Stimulated activated CD8-positive, alpha-beta memory T cell treated with anti-CD3 and anti-CD28 coated beads, Interleukin-4, amount 100 ng/mL, for 1 hour (primary cell): ENCODE results near the gene PCBP3.

Source experiments
- DNase-seq, 2 donors: peaks; one replicate each; pipeline ENCODE4 v3.0.0-alpha.2; 2020; ENCODE audit warnings: low read depth in 2 of 2, low spot score in 1 of 2

PCBP3 gene

GRCh38 chr21:45859041-45859761, 215.7 kb downstream of the PCBP3 start:
- DNase-seq = no peak

DNA sequence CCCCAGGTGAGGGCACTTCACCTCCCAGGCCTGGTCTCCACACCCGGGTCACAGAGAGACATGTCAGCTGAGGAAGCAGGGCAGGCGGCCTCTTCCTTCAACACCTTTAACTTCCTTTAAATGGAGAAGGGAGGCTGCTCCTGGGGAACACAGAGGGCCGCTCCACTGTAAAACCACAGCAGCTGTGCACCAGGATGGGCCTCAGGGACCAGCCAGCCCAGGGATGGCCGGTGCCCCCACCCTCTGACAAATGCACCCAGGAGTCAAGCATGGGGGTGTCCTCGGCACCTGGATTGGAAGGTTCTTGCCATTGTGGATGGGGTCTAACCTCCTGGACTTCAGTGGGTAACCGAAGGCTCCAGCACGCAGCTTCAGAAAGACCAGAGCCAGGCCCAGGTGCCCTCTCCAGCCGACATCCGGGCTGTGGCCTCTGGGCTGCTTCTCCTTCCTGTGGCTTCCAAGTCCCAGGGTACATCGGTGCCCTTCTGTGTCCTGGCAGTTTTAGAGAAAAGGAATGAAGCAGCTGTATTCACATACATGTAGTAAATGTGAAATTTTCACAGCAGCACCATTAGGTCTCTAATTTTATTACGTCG, 216.3 kb downstream of the PCBP3 start:
- DNase-seq = no peak

- DNase-seq = no peak
These were observed 217.1 kb downstream of the PCBP3 start for GRCh38 chr21:45860493-45861155.

DNA sequence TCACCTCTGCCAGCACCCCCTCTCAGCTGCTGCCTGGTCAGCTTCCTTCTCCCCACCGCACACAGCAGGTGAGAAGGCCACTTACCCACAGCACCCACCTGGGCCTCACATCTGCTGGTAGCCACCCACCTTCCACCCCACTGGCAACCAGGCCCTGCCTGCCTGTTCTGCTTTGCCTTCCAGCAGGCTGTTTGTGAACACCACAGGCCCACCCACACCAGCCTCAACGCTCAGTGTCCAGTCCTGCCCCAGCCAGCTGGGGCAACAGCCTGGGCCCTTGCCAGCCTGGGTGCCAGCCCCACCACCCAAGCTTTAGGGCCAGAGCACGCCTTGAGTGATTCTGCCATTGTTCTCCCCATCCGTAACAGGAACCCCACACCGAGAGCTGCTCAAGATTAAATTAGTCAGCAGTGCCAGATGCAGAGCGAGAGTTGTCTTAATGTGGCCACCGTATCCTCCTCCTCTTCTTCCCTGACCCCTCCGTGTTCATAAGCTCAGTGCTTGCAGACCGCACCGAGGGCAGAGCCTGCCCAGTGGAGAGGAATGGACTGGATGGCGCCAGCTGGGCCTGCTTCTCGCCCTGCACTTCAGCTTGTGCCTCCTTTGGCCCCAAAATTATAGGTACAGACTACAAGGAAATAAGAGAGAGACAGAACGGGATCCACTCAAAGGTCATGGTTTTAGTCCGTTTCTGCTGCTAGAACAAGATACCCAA, 217.8 kb downstream of the PCBP3 start:
- DNase-seq = no peak

GRCh38 chr21:45862543-45863207, 219.2 kb downstream of the PCBP3 start:
- DNase-seq = no peak

DNA sequence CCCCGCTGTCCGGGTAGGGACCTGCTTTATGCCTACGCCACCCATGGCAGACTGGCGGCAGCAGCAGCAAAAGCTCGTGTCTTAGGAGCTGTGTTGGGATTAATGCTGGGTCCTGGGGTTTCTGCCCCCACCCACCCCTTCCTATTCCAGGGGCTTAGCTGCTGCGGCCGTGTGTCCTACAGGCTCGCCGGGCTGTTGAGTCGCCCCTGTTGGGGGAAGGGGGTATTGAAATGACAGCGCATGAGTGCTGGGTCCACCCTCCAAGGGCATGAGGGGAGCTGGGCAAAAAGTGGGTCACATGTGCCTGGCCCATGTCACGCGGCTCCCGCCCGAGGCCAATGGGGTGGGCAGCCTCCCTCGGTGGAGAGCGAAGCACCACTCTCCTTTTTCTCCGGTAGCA, 219.7 kb downstream of the PCBP3 start:
- DNase-seq = no peak

DNA sequence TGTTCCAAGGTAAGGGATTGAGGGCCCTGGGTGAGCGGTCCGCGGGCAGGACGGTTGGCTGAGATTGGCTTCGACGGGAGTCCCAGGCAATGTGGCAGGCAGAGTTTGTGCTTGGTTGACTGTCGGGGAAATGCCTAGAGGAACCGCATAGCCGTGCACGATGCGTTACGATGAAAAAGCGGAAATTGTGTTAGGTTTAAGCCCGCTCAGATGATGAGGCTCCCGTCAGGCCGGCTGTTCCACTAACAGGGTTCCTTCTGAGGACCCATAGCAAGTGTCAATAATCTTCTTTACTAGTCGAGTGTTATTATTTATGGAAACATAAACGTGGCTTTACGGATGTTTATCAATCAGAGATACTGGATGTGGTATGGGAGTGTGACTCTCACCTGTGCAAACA, 220.2 kb downstream of the PCBP3 start:
- DNase-seq = no peak

DNA sequence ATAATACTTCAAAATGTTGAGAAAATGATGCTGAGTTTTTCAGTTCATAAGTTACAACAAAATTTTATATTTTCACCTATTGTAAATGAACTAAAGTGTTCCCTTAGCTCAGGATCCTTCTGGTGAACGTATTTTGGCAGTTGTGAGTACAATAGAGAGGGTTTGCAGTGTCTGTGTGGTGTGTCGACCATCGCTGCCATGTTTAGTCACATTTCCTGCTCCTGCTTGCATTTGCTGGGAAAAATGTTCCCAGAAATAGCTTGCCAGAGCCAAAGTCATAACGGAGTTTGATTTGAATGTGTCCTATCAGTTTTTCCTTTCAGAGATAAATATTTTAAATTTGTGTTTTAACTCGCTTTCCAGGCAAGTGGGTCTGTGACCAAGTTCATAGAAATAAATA, 220.9 kb downstream of the PCBP3 start:
- no peak for DNase-seq

DNA sequence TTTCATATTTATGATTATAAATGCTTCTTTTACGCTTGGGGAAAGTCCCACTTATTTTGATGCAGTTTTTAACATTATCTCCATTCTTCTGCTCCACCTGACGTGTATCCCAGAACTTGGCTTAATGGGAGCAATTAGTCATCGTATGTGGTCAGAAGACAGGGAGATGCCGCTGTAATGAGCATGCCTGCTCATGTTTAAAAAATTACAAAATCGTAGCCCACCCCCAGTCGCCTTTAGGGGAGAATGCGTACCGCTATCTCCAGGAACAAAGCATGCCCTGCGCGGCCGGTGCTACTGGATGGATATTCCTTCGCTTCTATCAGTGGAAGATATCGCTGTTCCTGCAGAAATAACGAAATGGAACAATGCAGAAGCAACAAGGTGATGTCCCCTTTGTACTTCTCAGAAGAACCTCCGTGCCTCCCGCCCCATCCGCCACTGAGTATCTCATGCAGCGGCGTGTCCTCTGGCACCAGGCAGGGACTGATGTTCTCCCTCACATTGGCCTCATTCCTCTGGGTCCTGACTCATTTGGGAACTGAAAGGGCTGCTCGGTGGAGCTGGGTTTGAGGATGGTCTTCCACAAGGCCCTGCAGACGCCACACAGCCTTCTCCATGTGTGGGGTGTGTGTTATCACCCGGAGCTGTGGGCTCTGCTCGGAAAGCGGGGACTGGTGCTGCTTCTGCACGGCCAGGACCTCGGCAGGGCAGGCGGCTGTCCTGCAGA, 221.7 kb downstream of the PCBP3 start:
- DNase-seq = no peak

GRCh38 chr21:45866551-45866950, 223.0 kb downstream of the PCBP3 start:
- no peak for DNase-seq

DNA sequence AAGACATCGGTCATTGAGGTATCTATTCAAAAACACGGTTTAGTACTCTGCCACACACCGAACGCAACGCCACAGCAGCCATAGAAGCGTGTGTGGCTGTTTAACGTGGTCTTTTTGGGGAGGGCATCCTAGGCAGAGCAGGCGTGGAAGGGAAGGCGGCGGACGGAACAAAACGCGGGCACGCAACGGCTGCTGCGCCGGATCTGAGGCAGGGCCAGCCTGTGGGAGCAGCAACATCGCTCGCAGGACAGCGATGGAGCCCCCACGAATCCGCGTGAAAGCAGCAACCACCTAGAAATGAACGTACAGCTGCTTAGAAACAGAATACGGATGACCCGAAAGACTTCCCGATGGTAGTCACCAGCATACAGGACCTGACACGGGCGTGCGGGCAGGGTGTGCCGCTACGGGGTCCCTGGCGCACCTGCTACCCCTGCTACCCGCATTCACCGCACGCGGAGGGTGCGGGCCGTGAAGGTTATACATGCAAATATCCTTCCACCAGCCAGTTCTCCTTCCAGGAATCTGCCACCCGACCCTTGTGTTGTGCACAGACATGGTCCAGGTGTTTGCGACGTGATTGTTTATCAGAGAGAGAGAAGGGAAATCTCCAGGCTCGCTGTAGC, 223.6 kb downstream of the PCBP3 start:
- no peak for DNase-seq

- no peak for DNase-seq
These were observed 224.2 kb downstream of the PCBP3 start for GRCh38 chr21:45867671-45868081.

DNA sequence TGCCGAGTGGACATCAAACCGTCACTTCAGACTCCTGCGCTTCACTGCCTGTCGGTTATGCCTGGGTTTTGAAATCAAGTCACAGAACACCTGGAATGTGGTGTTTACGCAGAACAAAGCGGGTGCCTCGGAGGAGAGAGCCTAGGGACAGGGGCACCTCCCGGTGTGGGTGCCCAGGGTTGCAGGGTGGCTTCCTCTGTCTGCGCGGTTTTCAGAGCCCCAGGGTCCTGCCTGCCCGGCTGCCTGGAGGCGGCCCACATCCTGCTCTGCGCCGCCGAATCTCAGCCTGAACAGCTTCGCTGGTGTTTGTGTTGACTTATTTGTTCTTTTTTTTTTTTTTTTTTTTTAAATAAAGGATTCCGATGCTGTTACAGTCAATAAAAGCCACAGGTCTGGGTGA, 224.6 kb downstream of the PCBP3 start:
- DNase-seq = no peak

DNA sequence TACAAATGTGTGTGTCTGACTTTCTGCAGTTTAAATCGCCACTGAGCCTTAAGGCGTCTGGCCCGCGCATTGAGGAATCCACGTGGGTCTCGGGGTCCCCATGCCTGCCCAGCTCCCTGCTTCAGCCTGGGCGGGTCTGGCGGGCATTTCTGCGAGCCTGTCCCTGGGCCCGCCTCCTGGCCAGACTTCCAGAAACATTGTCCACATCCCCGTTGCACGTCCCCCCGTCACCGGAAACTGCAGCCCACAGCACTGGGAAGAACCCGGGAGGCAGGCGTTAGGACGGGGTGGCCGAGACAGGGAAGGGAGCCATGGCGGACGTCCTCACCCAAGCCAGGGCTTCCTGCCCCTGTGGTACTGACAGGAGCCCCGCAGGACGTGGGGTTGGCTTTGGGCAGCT, 225.0 kb downstream of the PCBP3 start:
- no peak for DNase-seq

GRCh38 chr21:45869121-45870007, 225.8 kb downstream of the PCBP3 start:
- no peak for DNase-seq

GRCh38 chr21:45870421-45870820, 226.9 kb downstream of the PCBP3 start:
- no peak for DNase-seq

- DNase-seq = no peak
These were observed 227.5 kb downstream of the PCBP3 start for GRCh38 chr21:45870851-45871615.

- no peak for DNase-seq
These were observed 228.2 kb downstream of the PCBP3 start for GRCh38 chr21:45871616-45872236.
